ENCODE measurements around the gene RBX1.

Gene RBX1

GRCh38 chr22:40973144-40973543, 22.0 kb downstream of the RBX1 start:
- in situ Hi-C loops (cut with HindIII; ENCODE audit: low pct_ligation_motif_present, low sequenced_read_pairs) = no loop called here
- Histone ChIP-seq H3K27ac (no peak overlapping the region), H3K27me3 (replicated peaks) (no peaks in the 10 kb centered on the region), H3K36me3 (replicated peaks) (peaks cover 17% of the 10 kb centered on the region), H3K4me3 (ENCODE audit: low read depth, low read length) (no peak overlapping the region)
- no peak for TF ChIP-seq CTCF (IDR thresholded peaks at IDR 0.05; ENCODE audit: low read depth, low read length, missing control alignments)
- no peak for DNase-seq

DNA sequence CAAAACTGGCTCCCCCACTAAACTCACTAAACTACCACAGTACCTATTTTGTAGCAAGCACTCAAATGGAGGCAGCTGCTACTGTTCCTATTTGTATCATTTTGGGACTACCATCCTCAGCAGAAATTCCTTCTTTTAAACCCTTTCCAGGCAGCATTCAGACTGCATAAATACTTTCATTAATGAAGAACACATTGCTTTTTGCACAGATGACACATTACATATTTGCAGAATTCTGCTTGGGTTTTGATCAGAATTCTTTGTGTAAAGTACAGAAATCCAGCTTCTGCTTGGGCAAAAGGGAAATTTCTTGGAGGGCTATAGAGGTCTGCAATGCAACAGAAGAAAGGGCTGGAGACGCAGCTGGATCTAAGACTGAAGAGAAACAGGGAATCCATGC, 24.2 kb downstream of the RBX1 start:
- no peak overlapping the region for H3K27ac ChIP-seq
- TF ChIP-seq CTCF (IDR thresholded peaks at IDR 0.05; ENCODE audit: low read depth, low read length, missing control alignments) = no peak
- H3K36me3 ChIP-seq (replicated peaks) = peaks cover 5% of the 10 kb centered on the region
- in situ Hi-C loops (cut with HindIII; ENCODE audit: low pct_ligation_motif_present, low sequenced_read_pairs) = no loop called here
- no peak overlapping the region for H3K4me3 ChIP-seq (ENCODE audit: low read depth, low read length)
- no peak for DNase-seq
- no peaks in the 10 kb centered on the region for H3K27me3 ChIP-seq (replicated peaks)

DNA sequence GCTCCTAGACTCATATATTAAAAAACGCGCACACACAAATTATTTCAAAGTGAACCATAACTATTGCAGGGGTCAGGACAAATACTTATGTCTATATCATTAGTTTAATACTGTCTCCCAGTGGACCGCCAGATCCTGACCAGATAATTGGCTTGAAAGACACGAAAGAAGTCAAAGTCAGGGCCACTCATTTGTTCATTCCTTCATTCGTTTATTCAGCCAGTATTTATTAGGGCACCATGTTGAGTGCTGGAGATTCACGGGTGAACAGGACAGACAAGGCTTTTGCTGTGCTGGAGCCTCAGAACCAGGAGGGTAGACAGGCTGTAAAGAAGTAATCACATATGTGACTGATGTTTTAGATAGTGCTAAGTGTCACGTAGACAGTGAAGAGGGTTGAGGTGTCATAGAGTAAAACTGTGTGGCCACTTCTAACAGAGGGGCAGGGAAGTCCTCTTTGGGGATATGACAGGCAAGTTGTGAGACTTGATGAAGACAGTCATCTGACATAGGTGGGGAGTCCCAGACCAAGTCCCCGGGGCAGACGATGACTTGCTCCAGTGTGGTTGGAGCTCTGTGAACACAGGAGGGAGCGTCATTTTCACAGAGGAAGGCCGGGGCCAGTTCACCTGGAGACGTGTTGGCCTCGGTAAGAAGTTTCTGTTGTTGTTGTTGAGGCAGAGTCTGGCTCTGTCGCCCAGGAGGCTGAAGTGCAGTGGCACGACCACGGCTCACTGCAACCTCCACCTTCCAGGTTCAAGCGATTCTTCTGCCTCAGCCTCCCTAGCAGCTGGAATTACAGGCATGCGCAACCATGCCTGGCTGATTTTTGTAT, 25.9 kb downstream of the RBX1 start:
- Histone ChIP-seq H3K27ac (no peak overlapping the region), H3K36me3 (replicated peaks) (peaks cover 3% of the 10 kb centered on the region), H3K4me3 (ENCODE audit: low read depth, low read length) (no peak overlapping the region), H3K27me3 (replicated peaks) (no peaks in the 10 kb centered on the region)
- no peak for DNase-seq
- in situ Hi-C loops (cut with HindIII; ENCODE audit: low pct_ligation_motif_present, low sequenced_read_pairs) = no loop called here
- TF ChIP-seq CTCF (IDR thresholded peaks at IDR 0.05; ENCODE audit: low read depth, low read length, missing control alignments) = no peak

- TF ChIP-seq CTCF (IDR thresholded peaks at IDR 0.05; ENCODE audit: low read depth, low read length, missing control alignments) = no peak
- H3K36me3 ChIP-seq (replicated peaks) = no peaks in the 10 kb centered on the region
- in situ Hi-C loops (cut with HindIII; ENCODE audit: low pct_ligation_motif_present, low sequenced_read_pairs) = no loop called here
Observed at GRCh38 chr22:40979198-40979597, 28.0 kb downstream of the RBX1 start.

GRCh38 chr22:40979871-40980270, 28.7 kb downstream of the RBX1 start:
- no peak for DNase-seq
- in situ Hi-C loops (cut with HindIII; ENCODE audit: low pct_ligation_motif_present, low sequenced_read_pairs) = no loop called here
- no peaks in the 10 kb centered on the region for H3K27me3 ChIP-seq (replicated peaks)
- no peak for TF ChIP-seq CTCF (IDR thresholded peaks at IDR 0.05; ENCODE audit: low read depth, low read length, missing control alignments)
- H3K27ac ChIP-seq = no peak overlapping the region
- no peaks in the 10 kb centered on the region for H3K36me3 ChIP-seq (replicated peaks)
- H3K4me3 ChIP-seq (ENCODE audit: low read depth, low read length) = no peak overlapping the region

More at GRCh38 chr22:40979198-40979597, 28.0 kb downstream of the RBX1 start:
- Histone ChIP-seq H3K27me3 (replicated peaks) (no peaks in the 10 kb centered on the region), H3K27ac (no peak overlapping the region), H3K4me3 (ENCODE audit: low read depth, low read length) (no peak overlapping the region)
- DNase-seq = no peak
